GM18907 (cell line): ENCODE data around the gene SNRNP200.

Experiments
- ATAC-seq: cut with Tn5 transposase; IDR thresholded peaks from one replicate; pipeline ENCODE4 v1.9.1; 2021; ENCODE audit warnings: mild to moderate bottlenecking, moderate library complexity; ENCODE audit not compliant: unreplicated experiment

The SNRNP200 gene

DNA sequence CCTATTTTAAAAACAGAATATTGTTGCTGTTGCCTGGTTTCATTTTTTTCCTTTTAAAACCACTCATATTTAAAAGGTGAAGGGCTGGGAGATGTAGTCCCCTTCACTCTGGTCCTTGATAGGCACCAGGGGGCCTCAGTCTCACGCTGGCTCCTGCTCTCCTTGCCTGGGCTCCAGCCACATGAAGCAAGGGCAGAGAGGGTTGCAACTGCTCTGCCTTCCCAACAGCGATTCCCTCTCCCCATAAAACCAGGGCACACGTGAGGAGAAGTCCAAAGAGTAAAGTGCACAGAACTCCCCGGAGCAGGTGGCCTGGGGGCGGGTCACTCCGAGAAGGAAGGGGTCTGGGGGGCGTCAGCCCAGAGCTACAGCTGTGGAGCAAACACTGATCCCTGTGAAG, 52.3 kb downstream of the SNRNP200 start:
- no peak for ATAC-seq

DNA sequence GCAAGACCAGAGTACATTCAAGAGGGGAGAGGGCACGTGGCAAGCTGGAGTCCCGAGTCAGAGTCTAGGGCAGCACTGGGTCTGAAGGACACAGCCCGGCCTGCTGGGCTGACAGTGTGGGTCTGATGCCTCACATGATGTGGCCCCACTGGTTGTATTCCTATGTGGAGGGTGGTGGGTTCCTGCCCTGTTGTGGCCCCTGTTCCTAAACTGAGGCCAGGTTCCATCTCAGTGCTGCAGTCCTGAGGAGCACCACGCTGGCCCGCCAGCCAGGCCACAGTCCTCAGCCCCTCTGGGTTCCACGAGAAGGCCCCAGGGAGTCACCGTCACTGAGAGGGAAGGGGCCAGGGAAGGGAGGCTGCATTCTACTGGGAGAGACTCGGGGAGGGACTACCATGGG, 52.8 kb downstream of the SNRNP200 start:
- ATAC-seq, result no peak

DNA sequence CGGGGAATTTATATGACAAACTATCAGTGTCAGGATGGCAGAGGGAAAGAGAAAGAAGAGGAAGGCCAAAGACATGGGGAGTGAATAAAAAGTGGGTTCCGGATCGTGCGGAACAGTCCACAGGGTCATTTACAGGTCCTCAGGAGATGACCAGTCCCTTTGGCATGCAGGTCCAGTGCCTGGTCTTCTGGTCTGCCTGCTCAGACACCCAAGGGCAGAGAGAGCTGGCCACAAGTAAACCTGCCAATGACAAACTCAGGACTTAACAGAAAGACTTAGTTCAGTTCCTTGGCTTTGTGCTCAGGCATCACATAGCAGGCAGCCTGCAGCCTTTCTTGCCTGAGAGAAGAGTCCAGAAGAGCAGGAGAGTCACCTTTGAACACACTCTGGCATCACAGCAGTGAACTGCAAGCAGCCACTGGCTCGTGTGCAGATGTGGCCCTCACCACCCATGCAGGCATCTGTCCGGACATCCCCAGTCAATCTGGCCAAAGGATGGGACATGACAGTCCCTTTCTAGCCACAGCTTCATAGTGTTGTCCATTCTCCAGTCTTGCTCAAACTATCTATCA, 53.5 kb downstream of the SNRNP200 start:
- no peak for ATAC-seq

DNA sequence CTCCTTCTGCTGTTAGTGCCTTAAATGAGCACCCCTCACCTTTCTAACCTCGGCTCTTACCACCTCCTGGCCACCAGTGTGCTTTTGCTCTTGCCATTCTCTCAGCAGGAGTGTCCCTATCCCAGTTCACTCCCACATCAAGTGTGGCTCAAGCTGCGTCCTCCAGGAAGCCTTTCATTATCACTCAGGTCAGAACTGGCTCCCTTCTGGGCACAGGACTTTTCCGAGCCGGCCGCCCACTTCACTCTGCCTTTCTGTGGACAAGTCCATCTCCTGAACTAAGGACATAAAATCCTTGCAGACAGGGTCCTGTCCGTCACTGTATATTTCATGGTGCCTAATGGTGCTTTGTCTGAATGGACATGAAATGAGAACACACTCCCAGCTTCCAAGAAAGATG, 55.2 kb downstream of the SNRNP200 start:
- ATAC-seq, result no peak

DNA sequence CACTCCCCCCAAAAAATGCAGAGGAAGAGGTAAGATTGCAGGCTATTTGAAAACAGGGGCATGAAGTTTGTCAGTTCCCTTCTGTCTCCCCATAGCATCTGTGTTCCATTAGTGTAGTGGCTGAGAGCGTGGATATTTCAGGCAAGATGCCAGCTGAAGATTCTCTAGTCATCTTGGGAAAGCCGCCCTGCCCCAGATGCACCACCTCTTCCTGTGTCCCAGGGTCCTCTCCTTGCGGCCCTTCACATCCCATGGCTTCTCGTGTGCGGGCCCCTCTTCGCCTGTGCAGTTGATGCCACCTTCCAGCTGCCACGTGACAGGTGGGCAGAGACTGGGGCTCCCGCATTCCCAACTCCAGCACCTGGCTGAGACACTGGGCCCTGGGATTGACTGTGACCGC, 55.7 kb downstream of the SNRNP200 start:
- no peak for ATAC-seq

DNA sequence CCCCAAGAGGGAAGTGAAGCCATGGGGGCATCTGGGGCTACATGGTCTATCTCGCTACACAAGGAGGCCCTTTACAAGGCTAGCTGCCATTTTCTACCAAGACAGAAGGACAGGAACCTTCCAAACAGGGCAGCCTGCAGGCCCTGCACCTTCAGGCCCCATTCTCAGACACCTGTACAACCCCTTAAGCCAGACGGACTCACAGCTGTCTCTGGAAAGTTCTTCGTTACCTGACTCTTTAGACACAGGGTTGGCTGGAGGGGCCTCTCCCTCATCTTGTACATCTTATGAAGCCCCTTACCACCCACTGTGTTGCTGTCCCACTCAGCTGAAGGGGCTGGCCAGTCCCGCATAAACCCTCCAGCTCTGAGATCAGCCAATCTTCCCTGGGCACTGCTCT, 56.7 kb downstream of the SNRNP200 start:
- no peak for ATAC-seq

DNA sequence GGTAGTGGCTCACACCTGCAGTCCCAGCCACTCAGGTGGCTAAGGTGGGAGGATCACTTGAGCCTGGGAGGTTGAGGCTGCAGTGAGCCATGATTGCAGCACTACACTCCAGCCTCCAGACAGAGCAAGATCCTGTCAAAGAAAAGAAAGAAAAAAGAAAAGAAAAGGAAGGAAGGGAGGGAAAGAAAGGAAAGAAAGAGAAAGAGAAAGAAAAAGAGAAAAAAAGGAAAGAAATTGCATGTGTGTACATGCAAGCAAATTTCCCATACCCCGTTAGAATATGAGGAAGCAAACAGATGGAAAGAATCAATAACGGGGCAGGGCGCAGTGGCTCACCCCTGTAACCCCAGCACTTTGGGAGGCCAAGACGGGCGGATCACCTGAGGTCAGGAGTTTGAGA, 57.5 kb downstream of the SNRNP200 start:
- no peak for ATAC-seq

DNA sequence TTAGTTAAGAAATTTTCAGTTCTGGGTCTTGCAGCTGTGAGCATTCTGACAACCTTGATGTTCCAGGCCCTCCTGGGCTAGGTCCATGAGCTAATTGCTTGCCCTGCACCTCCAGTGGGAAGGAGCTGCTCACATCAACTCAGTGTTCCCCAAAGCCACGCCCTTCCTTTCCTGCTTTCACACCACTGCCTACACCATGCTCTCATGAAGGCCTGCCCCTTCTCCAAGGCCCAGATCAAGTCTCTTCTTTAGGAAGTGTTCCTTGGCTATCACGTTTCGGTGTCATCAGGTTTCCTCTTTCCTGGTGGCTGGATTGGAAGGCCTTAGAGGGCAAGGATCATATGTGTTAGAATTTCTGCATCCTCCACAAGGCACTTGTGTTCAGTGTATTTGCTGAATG, 58.3 kb downstream of the SNRNP200 start:
- ATAC-seq, result no peak

DNA sequence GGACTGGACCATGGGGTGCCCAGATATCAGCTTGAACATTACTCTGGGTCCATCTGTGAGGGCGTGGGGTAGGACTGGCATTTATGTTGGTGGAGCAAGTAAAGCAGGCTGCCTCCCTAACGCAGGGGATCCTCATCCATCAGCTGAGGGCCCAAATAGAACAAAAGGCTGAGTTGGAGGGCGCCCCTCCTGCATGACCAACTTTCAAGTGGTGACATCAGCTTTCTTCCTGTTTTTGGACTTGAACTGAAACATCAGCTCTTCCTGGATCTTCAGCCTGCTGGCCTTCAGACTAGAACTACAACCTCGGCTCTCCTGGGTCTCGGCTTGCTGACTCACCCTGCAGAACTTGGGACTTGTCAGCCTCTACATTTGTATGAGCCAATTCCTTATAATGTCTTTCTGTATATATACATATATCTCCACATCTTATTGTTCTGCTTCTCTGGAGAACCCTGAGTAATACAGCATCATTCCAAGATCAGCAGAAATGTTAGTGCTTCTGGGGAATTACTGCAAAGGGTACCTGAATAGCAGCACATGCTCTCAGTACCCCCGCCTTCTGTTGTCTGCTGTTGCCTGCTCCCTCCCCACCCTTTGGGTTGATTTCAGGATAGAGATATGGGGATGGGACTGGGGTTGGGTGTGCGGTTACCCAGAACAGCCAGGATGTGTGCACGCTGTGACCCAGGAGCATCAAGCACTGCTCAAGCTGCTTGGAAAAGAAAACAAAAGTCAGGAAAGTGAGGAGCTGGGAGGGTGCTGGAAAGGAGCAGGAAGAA, 59.5 kb downstream of the SNRNP200 start:
- ATAC-seq, result no peak

DNA sequence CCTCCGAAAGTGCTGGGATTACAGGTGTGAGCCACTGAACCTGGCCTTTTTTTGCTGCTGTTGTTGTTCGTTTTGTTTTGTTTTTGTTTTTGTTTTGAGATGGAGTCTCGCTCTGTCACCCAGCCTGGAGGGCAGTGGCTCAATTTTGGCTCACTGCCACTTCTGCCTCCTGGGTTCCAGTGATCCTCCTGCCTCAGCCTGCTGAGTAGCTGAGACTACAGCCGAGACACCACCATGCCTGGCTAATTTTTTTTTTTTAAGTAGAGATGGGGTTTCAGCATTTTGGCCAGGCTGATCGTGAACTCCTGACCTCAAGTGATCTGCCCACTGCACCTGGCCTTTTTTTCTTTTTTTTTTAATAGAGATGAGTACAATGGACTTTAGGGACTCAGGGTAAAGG, 61.5 kb downstream of the SNRNP200 start:
- no peak for ATAC-seq

DNA sequence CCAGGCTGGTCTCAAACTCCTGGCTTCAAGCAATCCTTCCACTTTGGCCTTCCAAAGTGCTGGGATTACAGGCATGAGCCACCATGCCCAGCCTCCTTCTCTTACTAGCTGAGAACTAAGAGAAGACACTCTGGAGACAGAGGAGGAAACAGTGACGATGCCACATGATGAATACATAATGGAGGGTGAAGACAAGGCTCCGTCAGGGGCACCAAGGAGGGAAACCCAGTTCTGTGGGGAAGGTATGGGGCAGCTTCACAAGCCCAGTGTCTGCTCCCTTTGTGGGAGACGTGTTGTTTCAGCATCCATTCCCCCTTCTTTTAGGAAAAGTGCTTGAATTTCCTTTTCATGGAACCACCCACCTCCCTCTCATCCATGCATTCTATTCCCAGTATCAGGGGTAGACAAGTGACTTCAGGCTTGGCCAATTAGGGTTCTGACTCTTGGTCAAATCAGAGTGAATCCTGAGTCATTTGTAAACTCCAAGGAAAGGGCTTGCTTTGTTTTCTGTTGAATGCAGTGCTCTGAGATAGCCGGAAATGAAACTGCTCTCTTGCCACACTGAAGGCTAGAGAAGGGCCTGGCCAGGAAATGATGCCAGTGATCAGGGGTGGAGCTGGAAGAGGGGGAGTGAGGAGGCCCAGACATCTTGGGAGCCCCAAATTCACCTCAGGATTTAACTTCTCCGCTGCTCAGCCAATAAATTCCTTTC, 63.3 kb downstream of the SNRNP200 start:
- ATAC-seq, result peak; percentile 83

DNA sequence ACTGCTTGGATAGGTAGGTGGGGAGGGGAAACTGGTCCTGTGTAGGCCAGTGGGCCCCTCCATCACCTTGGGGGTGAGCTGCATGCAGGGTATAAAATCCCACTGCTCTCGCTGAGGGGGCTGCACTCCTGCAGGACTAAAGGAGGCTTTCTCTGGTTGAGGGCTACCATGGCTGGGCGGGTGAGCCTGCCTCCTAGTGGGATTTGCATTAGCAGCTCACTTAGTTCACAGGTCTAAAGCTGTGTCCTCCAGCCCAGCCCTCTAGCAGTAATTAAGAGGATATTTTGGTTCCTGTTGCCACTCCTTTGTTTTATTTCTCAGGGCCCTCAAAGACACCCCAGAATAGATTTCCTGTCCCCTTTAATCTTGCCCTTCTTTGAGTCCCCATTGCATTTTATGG, 64.1 kb downstream of the SNRNP200 start:
- no peak for ATAC-seq

DNA sequence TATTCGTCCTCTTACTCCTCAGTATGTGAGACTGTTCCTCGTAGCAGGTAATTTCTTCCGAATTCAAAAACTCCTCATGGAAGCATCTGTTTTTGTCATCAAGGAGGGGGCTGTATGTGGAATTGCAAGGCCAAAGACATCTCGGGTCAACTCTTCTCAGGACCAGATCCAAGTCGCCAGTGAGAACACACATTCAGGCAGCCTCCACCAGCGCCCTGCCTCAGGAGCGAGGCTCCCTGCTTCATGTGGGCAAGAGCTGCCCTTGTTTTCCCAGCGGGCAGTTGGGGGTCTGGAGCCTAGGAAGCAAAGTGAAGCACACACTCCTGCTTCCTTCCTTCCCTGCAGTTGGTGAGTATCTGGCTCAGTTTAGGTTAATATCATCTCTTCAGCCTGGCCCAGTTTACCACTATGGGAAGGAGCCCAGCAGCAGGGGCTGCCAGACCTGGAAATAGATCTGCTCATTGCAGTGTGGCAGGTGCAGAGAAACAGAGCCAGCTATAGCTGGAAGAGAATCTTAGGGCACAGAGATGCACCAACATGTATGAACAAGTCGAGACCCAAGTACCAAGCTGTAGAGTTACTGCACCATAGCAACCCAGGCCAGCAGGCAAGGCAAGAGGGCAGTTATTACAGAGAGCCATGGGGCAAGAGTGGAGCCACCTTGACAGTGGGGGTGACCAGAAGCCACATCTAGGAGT, 64.9 kb downstream of the SNRNP200 start:
- no peak for ATAC-seq

DNA sequence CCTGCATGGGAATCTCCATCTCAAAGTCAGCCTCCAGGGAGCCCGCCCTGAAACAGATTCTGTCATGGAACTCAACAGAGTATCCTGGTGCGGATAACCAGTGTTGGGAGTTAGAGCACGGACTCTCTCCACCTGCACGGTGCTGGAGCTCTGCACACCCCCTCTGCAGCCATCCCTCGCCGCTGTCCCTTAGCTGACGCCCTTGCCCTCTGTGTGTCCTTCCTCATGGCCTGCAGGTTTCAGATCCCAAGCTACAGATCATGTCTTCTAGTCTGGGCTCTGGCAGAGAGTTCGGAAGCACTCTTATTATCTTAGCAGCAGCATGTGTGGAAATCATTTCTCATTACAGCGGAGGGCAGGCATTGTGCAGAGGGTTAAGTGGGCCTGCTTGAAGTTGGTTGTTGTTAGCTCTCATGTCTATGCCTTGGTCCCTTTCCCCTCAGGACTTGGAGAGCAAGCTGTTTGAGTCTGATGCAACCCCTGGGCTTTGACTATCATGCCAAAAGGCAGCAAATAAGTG, 65.5 kb downstream of the SNRNP200 start:
- ATAC-seq, result no peak

DNA sequence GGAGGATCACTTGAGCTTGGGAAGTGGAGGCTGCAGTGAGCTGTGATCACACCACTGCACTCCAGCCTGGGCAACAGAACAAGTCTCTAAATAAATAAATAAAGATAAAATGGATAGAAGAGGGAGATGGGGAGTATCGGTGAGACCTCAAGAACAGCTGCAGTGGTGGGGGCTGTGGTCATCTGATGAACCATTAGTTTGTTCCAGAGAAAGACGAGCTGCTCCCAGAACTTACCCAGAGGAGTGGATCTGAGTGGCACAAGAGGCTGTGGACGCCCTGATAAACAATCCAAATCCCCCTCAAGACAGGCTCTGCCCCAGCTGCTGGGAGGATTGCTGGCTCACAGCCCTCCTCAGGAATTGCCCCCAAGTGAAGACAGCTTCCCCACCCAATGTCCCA, 66.3 kb downstream of the SNRNP200 start:
- ATAC-seq, result no peak

DNA sequence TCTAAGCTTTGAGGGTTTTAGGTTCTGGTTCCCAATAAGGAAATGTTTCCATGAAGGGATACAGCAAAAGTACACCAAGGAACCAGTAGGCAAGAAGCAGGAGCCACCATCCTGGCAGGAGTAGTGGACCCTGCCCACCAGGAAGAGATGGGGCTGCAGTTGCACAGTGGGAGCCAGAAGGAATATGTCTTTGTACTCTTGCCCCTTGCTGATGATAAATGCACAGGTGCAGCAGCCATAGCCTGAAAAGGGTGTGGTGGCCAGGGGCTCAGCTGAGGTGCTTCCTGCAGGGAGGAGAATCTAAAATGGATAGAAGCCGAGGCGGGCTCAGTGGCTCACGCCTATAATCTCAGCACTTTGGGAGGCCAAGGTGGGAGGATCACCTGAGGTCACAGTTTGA, 67.1 kb downstream of the SNRNP200 start:
- ATAC-seq, result no peak

DNA sequence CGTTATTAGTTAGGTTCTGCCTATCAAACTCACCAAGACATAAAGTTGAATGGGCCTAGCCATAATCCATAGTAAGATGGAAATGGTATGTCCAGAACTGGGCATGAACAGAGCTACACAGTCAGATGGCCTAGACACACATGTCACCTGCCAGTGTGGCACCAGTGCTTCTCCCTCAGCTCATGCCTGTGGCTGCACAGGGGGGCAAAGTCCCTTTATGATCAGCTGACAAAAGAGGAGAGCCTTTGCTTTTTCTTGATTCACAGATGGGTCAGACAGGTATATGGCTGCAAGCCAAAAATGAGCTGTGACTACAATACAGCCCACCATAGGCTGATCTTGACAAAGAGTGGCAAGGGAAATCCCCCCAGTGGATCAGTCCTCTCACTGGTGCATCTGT, 68.5 kb downstream of the SNRNP200 start:
- ATAC-seq, result no peak

DNA sequence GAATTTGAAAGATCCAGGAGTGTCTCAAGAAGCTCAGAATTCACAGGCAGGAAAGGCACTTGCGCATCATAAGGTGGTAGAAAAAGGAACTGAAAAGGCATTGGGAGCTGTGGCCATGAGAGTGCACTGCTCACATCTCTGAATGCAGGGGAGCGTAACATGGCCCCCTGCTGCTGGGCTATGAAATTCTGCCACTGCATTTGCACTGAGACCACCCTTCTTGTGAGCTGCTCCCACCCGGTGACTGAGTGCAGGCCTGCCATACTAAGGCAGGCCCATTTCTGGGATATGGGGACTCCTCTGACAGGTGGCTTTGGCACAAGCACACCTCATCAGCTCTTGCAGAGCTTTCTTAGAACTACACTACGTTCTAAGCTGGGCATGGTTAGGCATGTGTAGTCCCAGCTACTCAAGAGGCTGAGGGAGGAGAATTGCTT, 71.4 kb downstream of the SNRNP200 start:
- peak; percentile 85 for ATAC-seq

DNA sequence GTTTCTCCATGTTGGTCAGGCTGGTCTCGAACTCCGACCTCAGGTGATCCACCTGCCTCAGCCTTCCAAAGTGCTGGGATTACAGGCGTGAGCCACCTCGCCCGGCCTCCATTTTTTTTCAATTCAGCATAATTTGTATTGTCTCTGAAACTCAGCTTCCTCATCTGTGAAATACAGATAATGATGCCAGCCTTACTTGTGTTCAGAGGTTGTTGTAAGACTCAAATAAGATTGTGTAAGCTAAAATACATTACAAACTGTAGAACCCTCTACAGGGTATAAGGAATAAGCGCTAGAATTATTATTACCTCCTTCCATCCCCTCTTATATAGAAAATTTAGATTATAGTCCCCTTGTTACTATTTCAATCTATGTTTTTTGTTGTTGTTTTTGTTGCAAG, 71.9 kb downstream of the SNRNP200 start:
- ATAC-seq, result peak; percentile 5

DNA sequence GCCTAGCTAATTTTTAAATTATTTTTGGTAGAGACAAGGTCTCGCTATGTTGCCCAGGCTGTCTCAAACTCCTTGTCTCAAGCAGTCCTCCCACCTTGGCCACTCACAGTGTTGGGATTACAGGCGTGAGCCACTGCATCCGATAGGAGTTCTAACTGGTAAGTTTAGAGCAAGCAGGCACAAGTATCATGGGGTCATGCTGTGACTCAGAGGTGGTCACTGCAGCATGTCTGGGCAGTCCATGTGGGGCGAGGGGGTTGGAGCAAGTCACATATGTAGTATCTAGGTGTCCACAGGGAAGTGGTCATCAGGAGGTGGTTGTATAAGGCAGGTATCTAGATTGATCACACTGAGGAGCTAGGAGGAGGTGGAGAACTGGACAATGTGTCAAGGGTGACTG, 74.0 kb downstream of the SNRNP200 start:
- no peak for ATAC-seq

DNA sequence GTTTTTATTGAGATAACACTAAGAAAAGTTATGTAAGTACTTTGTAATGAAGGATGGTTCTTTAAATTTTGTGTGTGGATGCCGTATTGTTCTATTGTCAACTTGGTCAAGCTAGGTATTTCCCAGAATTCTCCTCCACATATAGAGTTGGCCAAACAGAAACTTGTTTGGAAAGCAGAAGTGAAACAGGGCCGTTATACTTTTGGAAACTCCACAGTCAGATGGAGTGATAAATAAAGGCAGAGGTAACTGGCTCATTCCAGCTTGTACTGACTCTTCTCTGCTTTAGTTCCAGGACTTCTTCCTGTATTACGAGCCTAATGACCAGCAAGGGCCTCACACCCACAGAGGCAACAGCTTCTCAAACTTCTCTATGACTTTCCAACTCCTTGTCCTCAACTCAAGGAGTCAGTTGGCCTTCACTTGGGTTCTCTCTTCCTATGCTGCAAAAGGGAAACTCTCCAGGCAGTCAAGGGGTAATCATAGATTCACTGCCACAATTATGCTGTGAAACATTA, 80.3 kb downstream of the SNRNP200 start:
- ATAC-seq, result peak; percentile 84
